Trophoblast cell (in vitro differentiated cells and primary cell): Measurements from ENCODE around the gene TRAP1.

Experiments
- DNase-seq, 2 donors: peaks; one replicate each; pipeline ENCODE4 v3.0.0-alpha.2; 2016
- H2AFZ ChIP-seq: 2 replicates; pipeline ENCODE4 v1.6.1; 2013; ENCODE audit warnings: low read length, moderate library complexity, mild to moderate bottlenecking; ENCODE audit not compliant: insufficient read depth, poor library complexity
- H2AK5ac ChIP-seq: 2 replicates; pipeline ENCODE4 v1.6.1; 2013; ENCODE audit warnings: mild to moderate bottlenecking, low read length
- H2BK120ac ChIP-seq: 2 replicates; pipeline ENCODE4 v1.6.1; 2013; ENCODE audit warnings: low read length, mild to moderate bottlenecking, moderate library complexity; ENCODE audit not compliant: insufficient read depth, poor library complexity
- H2BK12ac ChIP-seq: 2 replicates; pipeline ENCODE4 v1.6.1; 2013; ENCODE audit warnings: mild to moderate bottlenecking, low read length, moderate library complexity
- H2BK5ac ChIP-seq: 2 replicates; pipeline ENCODE4 v1.6.1; 2013; ENCODE audit warnings: low read length, low read depth, moderate library complexity, mild to moderate bottlenecking; ENCODE audit not compliant: poor library complexity
- H3K14ac ChIP-seq: 2 replicates; pipeline ENCODE4 v1.6.1; 2013; ENCODE audit warnings: mild to moderate bottlenecking, low read length
- H3K18ac ChIP-seq: 2 replicates; pipeline ENCODE4 v1.6.1; 2013; ENCODE audit warnings: mild to moderate bottlenecking, low read length
- H3K23ac ChIP-seq: 2 replicates; pipeline ENCODE4 v1.6.1; 2013; ENCODE audit warnings: low read length
- H3K27ac ChIP-seq: 2 replicates; pipeline ENCODE4 v1.5.1; 2013; ENCODE audit warnings: low read depth, mild to moderate bottlenecking, inconsistent platforms, low read length, moderate library complexity
- H3K27me3 ChIP-seq: 2 replicates; pipeline ENCODE4 v1.6.1; 2013; ENCODE audit warnings: inconsistent platforms, mild to moderate bottlenecking, low read length, moderate library complexity; ENCODE audit not compliant: insufficient read depth
- H3K36me3 ChIP-seq, 2 experiments: 1 replicate in 1 of 2; 2 replicates in 1 of 2; pipeline ENCODE4 v1.6.1; 2013; ENCODE audit warnings: low read length in 2 of 2, mild to moderate bottlenecking in 2 of 2, moderate library complexity in 1 of 2; ENCODE audit not compliant: insufficient read depth in 2 of 2, control insufficient read depth in 1 of 2
- H3K4ac ChIP-seq: 2 replicates; pipeline ENCODE4 v1.6.1; 2013; ENCODE audit warnings: low read depth, mild to moderate bottlenecking, low read length, moderate library complexity
- H3K4me1 ChIP-seq, 2 experiments: 1 replicate in 1 of 2; 2 replicates in 1 of 2; pipeline ENCODE4 v1.6.1; 2013; ENCODE audit warnings: low read length in 2 of 2, mild to moderate bottlenecking in 2 of 2, moderate library complexity in 1 of 2; ENCODE audit not compliant: insufficient read depth in 2 of 2, control insufficient read depth in 1 of 2
- H3K4me2 ChIP-seq: 2 replicates; pipeline ENCODE4 v1.6.1; 2013; ENCODE audit warnings: inconsistent platforms, mild to moderate bottlenecking, low read length, moderate library complexity
- H3K4me3 ChIP-seq: 2 replicates; pipeline ENCODE4 v1.5.1; 2013; ENCODE audit warnings: mild to moderate bottlenecking, low read depth, low read length, inconsistent platforms
- H3K79me1 ChIP-seq: one replicate; pipeline ENCODE4 v1.6.1; 2013; ENCODE audit warnings: low read length
- H3K79me2 ChIP-seq: 2 replicates; pipeline ENCODE4 v1.6.1; 2013; ENCODE audit warnings: low read length, mild to moderate bottlenecking; ENCODE audit not compliant: control insufficient read depth, insufficient read depth, poor library complexity
- H3K9ac ChIP-seq: 2 replicates; pipeline ENCODE4 v1.6.1; 2013; ENCODE audit warnings: mild to moderate bottlenecking, low read length
- H3K9me3 ChIP-seq: 2 replicates; pipeline ENCODE4 v1.6.1; 2013; ENCODE audit warnings: low read depth, mild to moderate bottlenecking, control low read depth, inconsistent platforms, low read length; ENCODE audit not compliant: insufficient read depth
- H4K12ac ChIP-seq: 2 replicates; pipeline ENCODE4 v1.6.1; 2013; ENCODE audit warnings: low read depth, mild to moderate bottlenecking, low read length, moderate library complexity
- H4K8ac ChIP-seq: 2 replicates; pipeline ENCODE4 v1.6.1; 2013; ENCODE audit warnings: low read depth, mild to moderate bottlenecking, low read length, moderate library complexity
- H4K91ac ChIP-seq: one replicate; pipeline ENCODE4 v1.6.1; 2013; ENCODE audit warnings: low read depth, mild to moderate bottlenecking, low read length, moderate library complexity
- WGBS: extraction: QIAGEN DNeasy Blood & Tissue Kit; methylation state at CpG from one replicate; pipeline ENCODE4 v1.1.7; 2013; ENCODE audit warnings: missing lambda C conversion rate; ENCODE audit not compliant: insufficient read length, insufficient coverage; ENCODE audit errors: extremely low coverage; 5-methylcytosine and 5-hydroxymethylcytosine counted together

The TRAP1 gene

DNA sequence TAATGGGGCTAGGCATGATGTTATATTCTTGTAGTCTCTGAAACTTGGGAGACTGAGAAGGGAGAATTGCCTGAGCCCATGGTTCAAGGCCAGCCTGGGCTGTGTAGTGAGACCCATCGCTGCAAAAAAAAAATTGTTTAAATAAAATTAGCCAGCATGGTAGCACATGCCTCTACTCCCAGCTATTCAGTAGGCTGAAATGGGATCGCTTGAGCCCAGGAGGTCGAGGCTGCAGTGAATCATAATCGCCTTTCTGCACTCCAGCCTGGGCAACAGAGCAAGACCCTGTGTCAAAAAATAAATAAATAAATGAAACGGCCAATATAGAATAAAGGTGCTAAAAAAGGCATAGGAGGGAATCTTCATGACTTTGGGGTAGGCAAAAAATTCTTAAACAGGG is 92.0 kb downstream of the TRAP1 start:
- H3K9ac ChIP-seq = no peak overlapping the region
- no peak overlapping the region for H4K8ac ChIP-seq
- no CpG with 5 or more reads among the region's 5 CpGs for WGBS
- no peak overlapping the region for H4K91ac ChIP-seq
- H2AFZ ChIP-seq = no peak overlapping the region
- H3K18ac ChIP-seq = no peak overlapping the region
- no peak overlapping the region for H2BK12ac ChIP-seq
- no peak overlapping the region for H2AK5ac ChIP-seq
- no peak overlapping the region for H3K27ac ChIP-seq
- no peaks in the 10 kb centered on the region for H3K4me1 ChIP-seq
- no peak overlapping the region for H3K23ac ChIP-seq
- no peak overlapping the region for H3K4ac ChIP-seq
- no peak overlapping the region for H3K4me3 ChIP-seq
- peaks cover 3% of the 10 kb centered on the region for H3K27me3 ChIP-seq
- H3K4me2 ChIP-seq = no peak overlapping the region
- peak in 1 of 2 donors; percentile 57 for DNase-seq
- H2BK120ac ChIP-seq = no peak overlapping the region
- no peaks in the 10 kb centered on the region for H3K79me2 ChIP-seq
- no peaks in the 10 kb centered on the region for H3K36me3 ChIP-seq
- no peak overlapping the region for H2BK5ac ChIP-seq
- H4K12ac ChIP-seq = peak overlapping the region; percentile 62
- H3K79me1 ChIP-seq = no peaks in the 10 kb centered on the region
- no peaks in the 10 kb centered on the region for H3K9me3 ChIP-seq
- H3K14ac ChIP-seq = no peak overlapping the region

DNA sequence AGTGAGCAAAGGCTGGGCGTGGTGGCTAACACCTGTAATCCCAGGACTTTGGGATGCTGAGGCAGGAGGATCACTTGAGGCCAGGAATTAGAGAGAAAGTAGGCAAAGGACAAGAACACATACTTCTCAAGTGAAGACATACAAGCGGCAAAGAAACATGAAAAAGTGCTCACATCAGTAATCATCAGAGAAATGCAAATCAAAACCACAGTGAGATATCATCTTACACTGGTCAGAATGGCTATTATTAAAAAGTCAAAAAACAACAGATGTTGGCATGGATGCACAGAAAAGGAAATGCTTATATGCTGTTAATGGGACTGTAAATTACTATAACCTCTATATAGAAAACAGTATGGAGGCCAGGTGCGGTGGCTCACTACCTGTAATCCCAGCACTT is 93.7 kb downstream of the TRAP1 start:
- no peak overlapping the region for H3K27ac ChIP-seq
- no CpG with 5 or more reads among the region's 3 CpGs for WGBS
- H3K4me1 ChIP-seq = no peaks in the 10 kb centered on the region
- no peak overlapping the region for H4K91ac ChIP-seq
- H3K79me1 ChIP-seq = no peaks in the 10 kb centered on the region
- H4K8ac ChIP-seq = no peak overlapping the region
- H3K4ac ChIP-seq = no peak overlapping the region
- H2AFZ ChIP-seq = no peak overlapping the region
- no peak overlapping the region for H4K12ac ChIP-seq
- no peak overlapping the region for H3K23ac ChIP-seq
- H3K4me2 ChIP-seq = no peak overlapping the region
- no peaks in the 10 kb centered on the region for H3K9me3 ChIP-seq
- DNase-seq = no peak
- H2BK120ac ChIP-seq = no peak overlapping the region
- peaks cover 3% of the 10 kb centered on the region for H3K27me3 ChIP-seq
- no peak overlapping the region for H2BK12ac ChIP-seq
- H3K18ac ChIP-seq = no peak overlapping the region
- H3K9ac ChIP-seq = no peak overlapping the region
- H3K14ac ChIP-seq = no peak overlapping the region
- H3K36me3 ChIP-seq = no peaks in the 10 kb centered on the region
- H2BK5ac ChIP-seq = no peak overlapping the region
- no peak overlapping the region for H3K4me3 ChIP-seq
- H3K79me2 ChIP-seq = no peaks in the 10 kb centered on the region
- no peak overlapping the region for H2AK5ac ChIP-seq

DNA sequence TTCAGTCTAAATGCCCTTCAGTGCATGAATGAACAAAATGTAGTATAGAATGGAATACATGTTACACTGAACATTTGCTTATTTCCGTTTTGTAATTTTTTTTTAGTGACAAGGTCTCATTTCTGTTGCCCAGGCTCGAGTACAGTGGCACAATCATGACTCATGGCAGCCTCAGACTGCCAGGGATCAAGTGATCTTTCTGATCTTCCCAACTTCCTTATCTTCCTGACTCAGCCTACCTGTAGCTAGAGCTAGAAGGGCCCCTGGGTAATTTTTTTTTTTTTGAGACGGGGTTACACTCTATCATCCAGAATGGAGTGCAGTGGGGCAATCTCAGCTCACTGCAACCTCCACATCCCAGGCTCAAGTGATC is 98.6 kb downstream of the TRAP1 start:
- H3K4me2 ChIP-seq = no peak overlapping the region
- no peak overlapping the region for H3K27ac ChIP-seq
- no peaks in the 10 kb centered on the region for H3K79me1 ChIP-seq
- H3K18ac ChIP-seq = no peak overlapping the region
- no peaks in the 10 kb centered on the region for H3K27me3 ChIP-seq
- H4K8ac ChIP-seq = no peak overlapping the region
- H2AFZ ChIP-seq = no peak overlapping the region
- WGBS = no CpG with 5 or more reads among the region's 3 CpGs
- no peak overlapping the region for H4K91ac ChIP-seq
- peak; percentile 78 to 88 for DNase-seq
- no peak overlapping the region for H3K9ac ChIP-seq
- H3K4me3 ChIP-seq = no peak overlapping the region
- H3K23ac ChIP-seq = no peak overlapping the region
- H3K36me3 ChIP-seq = no peaks in the 10 kb centered on the region
- H3K9me3 ChIP-seq = no peaks in the 10 kb centered on the region
- H3K79me2 ChIP-seq = no peaks in the 10 kb centered on the region
- H2BK120ac ChIP-seq = no peak overlapping the region
- no peak overlapping the region for H4K12ac ChIP-seq
- no peak overlapping the region for H3K4ac ChIP-seq
- H2BK5ac ChIP-seq = no peak overlapping the region
- no peak overlapping the region for H3K14ac ChIP-seq
- no peak overlapping the region for H2AK5ac ChIP-seq
- no peaks in the 10 kb centered on the region for H3K4me1 ChIP-seq
- no peak overlapping the region for H2BK12ac ChIP-seq

DNA sequence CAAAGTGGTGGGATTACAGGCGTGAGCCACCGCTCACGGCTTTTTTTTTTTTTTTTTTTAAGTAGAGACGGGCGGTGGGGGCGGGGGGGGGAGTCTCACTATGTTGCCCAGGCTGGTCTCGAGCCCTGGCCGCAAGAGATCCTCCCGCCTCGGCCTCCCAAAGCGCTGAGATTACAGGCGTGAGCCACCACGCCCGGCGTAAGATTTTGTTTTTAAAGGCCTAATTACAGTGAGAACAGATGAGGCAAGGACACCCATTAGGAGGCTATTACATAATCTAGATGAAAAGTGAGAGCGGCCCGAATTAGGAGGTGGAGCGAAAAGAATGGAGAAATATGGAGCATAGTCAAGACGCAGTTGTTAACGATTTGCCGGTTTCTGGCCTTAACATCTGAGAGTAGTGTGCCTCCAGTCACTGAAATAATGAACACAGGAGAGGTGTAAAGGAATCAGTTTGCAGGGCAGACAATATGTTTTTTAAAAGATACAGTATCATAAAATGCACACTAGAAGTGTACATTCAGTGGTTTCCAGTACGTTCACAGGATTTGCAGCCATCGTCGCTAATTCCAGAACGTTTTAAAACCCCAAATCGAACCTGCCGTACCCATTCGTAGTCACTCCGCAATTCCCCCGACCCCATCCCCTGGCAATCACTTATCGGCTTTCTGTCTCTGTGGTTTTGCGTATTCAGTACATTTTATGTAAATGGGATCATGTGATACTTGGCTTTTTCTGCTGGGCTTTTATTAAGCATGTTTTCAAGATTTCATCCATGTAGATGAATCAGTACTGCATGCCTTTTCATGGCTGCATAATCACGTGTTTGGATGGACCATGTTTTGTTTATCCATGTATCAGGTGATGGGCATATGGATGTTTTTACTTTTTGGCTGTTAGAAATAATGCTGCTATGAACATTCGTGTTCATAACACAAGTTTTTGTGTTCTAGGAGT is 104.5 kb downstream of the TRAP1 start:
- Histone ChIP-seq H3K4me1 (peaks cover 0 to 2% of the 10 kb centered on the region in 2 experiments), H4K12ac (no peak overlapping the region), H2BK120ac (no peak overlapping the region), H3K14ac (no peak overlapping the region), H3K27ac (no peak overlapping the region), H3K79me2 (peaks cover 8% of the 10 kb centered on the region), H3K18ac (no peak overlapping the region), H3K9ac (no peak overlapping the region), H2AFZ (no peak overlapping the region), H3K27me3 (no peaks in the 10 kb centered on the region), H3K4me3 (no peak overlapping the region), H4K8ac (no peak overlapping the region), H2BK5ac (no peak overlapping the region), H3K4me2 (peak overlapping the region; percentile 93), H2AK5ac (no peak overlapping the region), H2BK12ac (no peak overlapping the region), H3K36me3 (peaks cover 2 to 3% of the 10 kb centered on the region in 2 experiments), H3K9me3 (no peaks in the 10 kb centered on the region), H3K79me1 (peaks cover 8% of the 10 kb centered on the region), H4K91ac (no peak overlapping the region), H3K4ac (peak overlapping the region; percentile 38), H3K23ac (no peak overlapping the region)
- no CpG with 5 or more reads among the region's 34 CpGs for WGBS
- DNase-seq = peak in 1 of 2 donors; percentile 35
